Tibial artery (tissue), 4 donors: Measurements from ENCODE around the gene DCAKD.

Source experiments
- DNase-seq, 2 donors: peaks; one replicate each; pipeline ENCODE4 v3.0.0-alpha.2; 2019
- H3K27ac ChIP-seq, 2 donors: fragments of 200-600 bp; sonication (generic) in 1 of 2; 1 replicate in 1 of 2; 2 replicates in 1 of 2; pipeline ENCODE4 v1.5.1; 2018 to 2019; ENCODE audit warnings: mild to moderate bottlenecking in 1 of 2
- H3K27me3 ChIP-seq, 2 donors: fragments of 200-600 bp; sonication (generic) in 1 of 2; one replicate each; pipeline versions ENCODE4 v1.5.1 to v1.6.0; 2016 to 2019
- H3K36me3 ChIP-seq, 3 donors: fragments of 200-600 bp; sonication (generic) in 2 of 3; one replicate each; pipeline ENCODE4 v1.5.1; 2016 to 2019; ENCODE audit warnings: mild to moderate bottlenecking in 2 of 3
- H3K4me1 ChIP-seq, 4 donors: fragments of 200-600 bp; sonication (generic) in 2 of 4; 1 replicate in 3 of 4; 2 replicates in 1 of 4; pipeline ENCODE4 v1.5.1; 2016 to 2019
- H3K4me3 ChIP-seq, 2 donors: fragments of 200-600 bp; sonication (generic) in 1 of 2; 1 replicate in 1 of 2; 2 replicates in 1 of 2; pipeline ENCODE4 v1.5.1; 2018 to 2019; ENCODE audit warnings: mild to moderate bottlenecking in 2 of 2
- H3K9me3 ChIP-seq, 3 donors: fragments of 200-600 bp; sonication (generic) in 1 of 3; one replicate each; pipeline ENCODE4 v1.5.1; 2016 to 2019
- CTCF ChIP-seq, 2 experiments: fragments of 200-600 bp in 1 of 2; fragments of 450-650 bp in 1 of 2; IDR thresholded peaks; one replicate each; pipeline ENCODE4 v1.5.1; 2017 to 2019; ENCODE audit warnings: antibody characterized with exemption in 2 of 2, mild to moderate bottlenecking in 1 of 2, moderate library complexity in 1 of 2
- intact Hi-C: fragments of 100-400 bp; cut with DNase I; formaldehyde crosslinking; loops from one replicate; pipeline ENCODE4 v1.15.0; 2023; ENCODE audit warnings: low total_unique reads

Gene DCAKD

GRCh38 chr17:45093444-45094110 lies 42.1 kb upstream of the DCAKD start:
- H3K4me1 ChIP-seq = peaks cover 0 to 93% (median 80%) of the 10 kb centered on the region in 4 donors
- H3K4me3 ChIP-seq = no peak overlapping the region
- no peak for TF ChIP-seq CTCF (IDR thresholded peaks at IDR 0.05)
- peak; percentile 56 to 79 for DNase-seq
- intact Hi-C loops = no loop called here
- no peaks in the 10 kb centered on the region for H3K27me3 ChIP-seq
- H3K9me3 ChIP-seq = no peaks in the 10 kb centered on the region
- H3K36me3 ChIP-seq = peaks cover 59 to 68% (median 64%) of the 10 kb centered on the region in 3 donors
- peak overlapping the region; percentile 84 to 87 for H3K27ac ChIP-seq

- Histone ChIP-seq H3K27ac (peak overlapping the region; percentile 84 to 87), H3K36me3 (peaks cover 53 to 67% (median 64%) of the 10 kb centered on the region in 3 donors), H3K4me3 (no peak overlapping the region), H3K9me3 (no peaks in the 10 kb centered on the region), H3K27me3 (no peaks in the 10 kb centered on the region), H3K4me1 (peaks cover under 1 to 93% (median 80%) of the 10 kb centered on the region in 4 donors)
- no peak for TF ChIP-seq CTCF (IDR thresholded peaks at IDR 0.05)
- intact Hi-C loops = no loop called here
- peak; percentile 95 to 97 for DNase-seq
These were observed 41.5 kb upstream of the DCAKD start for GRCh38 chr17:45092911-45093430.

GRCh38 chr17:45091778-45092425 lies 40.5 kb upstream of the DCAKD start:
- H3K27me3 ChIP-seq = no peaks in the 10 kb centered on the region
- no peak for TF ChIP-seq CTCF (IDR thresholded peaks at IDR 0.05)
- H3K4me3 ChIP-seq = no peak overlapping the region
- peak overlapping the region; percentile 84 to 87 for H3K27ac ChIP-seq
- intact Hi-C loops = no loop called here
- peaks cover 45 to 67% (median 64%) of the 10 kb centered on the region in 3 donors for H3K36me3 ChIP-seq
- peaks cover 4 to 99% (median 80%) of the 10 kb centered on the region in 4 donors for H3K4me1 ChIP-seq
- H3K9me3 ChIP-seq = no peaks in the 10 kb centered on the region
- no peak for DNase-seq

- H3K36me3 ChIP-seq = peaks cover 39 to 64% (median 59%) of the 10 kb centered on the region in 3 donors
These were observed 39.3 kb upstream of the DCAKD start for GRCh38 chr17:45090711-45091110.

GRCh38 chr17:45088741-45089140 lies 37.3 kb upstream of the DCAKD start:
- H3K27ac ChIP-seq = peak overlapping the region; percentile 84 to 87
- intact Hi-C loops = no loop called here
- peaks cover 49 to 67% (median 67%) of the 10 kb centered on the region in 3 donors for H3K36me3 ChIP-seq
- no peaks in the 10 kb centered on the region for H3K9me3 ChIP-seq
- TF ChIP-seq CTCF (IDR thresholded peaks at IDR 0.05) = no peak
- no peak overlapping the region for H3K4me3 ChIP-seq
- H3K4me1 ChIP-seq = peaks cover 4 to 76% (median 61%) of the 10 kb centered on the region in 4 donors
- H3K27me3 ChIP-seq = no peaks in the 10 kb centered on the region
- no peak for DNase-seq

More at GRCh38 chr17:45090711-45091110, 39.3 kb upstream of the DCAKD start:
- Histone ChIP-seq H3K4me1 (peaks cover 4 to 96% (median 76%) of the 10 kb centered on the region in 4 donors), H3K27ac (peak overlapping the region; percentile 84 to 87), H3K27me3 (no peaks in the 10 kb centered on the region), H3K4me3 (no peak overlapping the region), H3K9me3 (no peaks in the 10 kb centered on the region)
- intact Hi-C loops = no loop called here
- no peak for DNase-seq
- TF ChIP-seq CTCF (IDR thresholded peaks at IDR 0.05) = no peak
